Heart left ventricle (tissue), 13 donors: ENCODE measurements around the gene PIP5KL1.

Source experiments
- POLR2A ChIP-seq, 2 donors: fragments of 450-650 bp; IDR thresholded peaks; one replicate each; pipeline ENCODE4 v1.6.1; 2017; ENCODE audit warnings: antibody characterized with exemption in 2 of 2, mild to moderate bottlenecking in 2 of 2, moderate library complexity in 2 of 2
- TF ChIP-seq, protein P1 (sequence below), 12 donors: fragments of 200-600 bp; sonication (generic) in 4 of 12; IDR thresholded peaks; one replicate each; pipeline versions ENCODE4 v1.5.0 to v1.8.0; 2018 to 2022; ENCODE audit warnings: antibody characterized with exemption in 12 of 12, mild to moderate bottlenecking in 5 of 12
- donor health status: ischemic (EF 13 %, LVEDD 7.1; RV severe dilation, severe dysfunction).
- donor health status: DM: no; HTN: yes; CAD: no.
- donor health status: DM: no; HTN: no; CAD: no.
- donor health status: ischemic (EF 25% LVEDD 6.9; RV normal size, moderate dysfunction).
- donor health status: ischemic (EF 25% LVEDD 5.7; RV mildly dilated, moderate dysfunction).
- donor health status: ischemic (EF 35%, LVEDD 5.7; RV mildly dilated, moderate dysfunction).
- donor health status: nonischemic (EF 11% LVEDD 7.7; RV severe dilation, severe dysfunction).
- donor health status: DM: yes; HTN: yes; CAD: no.
- donor health status: PGD.
- donor health status: ischemic (EF 29% LVEDD 5.4; RV normal size, mild dysfunction).
- donor health status: nonischemic (EF 23%, LVEDD 6.1; RV moderate dilation, normal function).

GRCh38 chr9:127905788-127906191, 24.8 kb downstream of the PIP5KL1 start:
- TF ChIP-seq POLR2A (IDR thresholded peaks at IDR 0.05): no peak
- TF ChIP-seq, protein P1, sequence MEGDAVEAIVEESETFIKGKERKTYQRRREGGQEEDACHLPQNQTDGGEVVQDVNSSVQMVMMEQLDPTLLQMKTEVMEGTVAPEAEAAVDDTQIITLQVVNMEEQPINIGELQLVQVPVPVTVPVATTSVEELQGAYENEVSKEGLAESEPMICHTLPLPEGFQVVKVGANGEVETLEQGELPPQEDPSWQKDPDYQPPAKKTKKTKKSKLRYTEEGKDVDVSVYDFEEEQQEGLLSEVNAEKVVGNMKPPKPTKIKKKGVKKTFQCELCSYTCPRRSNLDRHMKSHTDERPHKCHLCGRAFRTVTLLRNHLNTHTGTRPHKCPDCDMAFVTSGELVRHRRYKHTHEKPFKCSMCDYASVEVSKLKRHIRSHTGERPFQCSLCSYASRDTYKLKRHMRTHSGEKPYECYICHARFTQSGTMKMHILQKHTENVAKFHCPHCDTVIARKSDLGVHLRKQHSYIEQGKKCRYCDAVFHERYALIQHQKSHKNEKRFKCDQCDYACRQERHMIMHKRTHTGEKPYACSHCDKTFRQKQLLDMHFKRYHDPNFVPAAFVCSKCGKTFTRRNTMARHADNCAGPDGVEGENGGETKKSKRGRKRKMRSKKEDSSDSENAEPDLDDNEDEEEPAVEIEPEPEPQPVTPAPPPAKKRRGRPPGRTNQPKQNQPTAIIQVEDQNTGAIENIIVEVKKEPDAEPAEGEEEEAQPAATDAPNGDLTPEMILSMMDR (IDR thresholded peaks at IDR 0.05): no peak
